Calu3 (cell line): ENCODE measurements around the gene NLGN1. TPM values are rescaled to one million over a fixed set of nuclear protein-coding genes. Genes with fewer than 3 reads are reported as not detected.

Experiments used
- BruUV-seq: library from RNA; stranded (reverse); fragments of 400-500 nt; replicated peaks from 2 replicates; lab custom pipeline; 2021; lab: Mats Ljungman, UMichigan
- CTCF ChIA-PET: fragments of 300-600 bp; sonication (Branson Sonifier 250); formaldehyde crosslinking; loops from one replicate; lab custom pipeline; 2022; ENCODE audit warnings: antibody characterized with exemption; lab: Charles Lee
- DNase-seq: peaks from one replicate; pipeline ENCODE4 v3.0.0; 2022
- H3K27ac Mint-ChIP-seq: one replicate; pipeline ENCODE4 v1.8.0; 2022; ENCODE audit warnings: mixed read lengths; ENCODE audit not compliant: unreplicated experiment
- H3K27me3 Mint-ChIP-seq: one replicate; pipeline ENCODE4 v1.8.0; 2022; ENCODE audit warnings: mixed read lengths; ENCODE audit not compliant: unreplicated experiment
- H3K36me3 Mint-ChIP-seq: one replicate; pipeline ENCODE4 v1.8.0; 2022; ENCODE audit warnings: mild to moderate bottlenecking, moderate library complexity, mixed read lengths; ENCODE audit not compliant: insufficient read depth, unreplicated experiment
- H3K4me1 Mint-ChIP-seq: one replicate; pipeline ENCODE4 v1.8.0; 2022; ENCODE audit warnings: mild to moderate bottlenecking, low read depth, mixed read lengths; ENCODE audit not compliant: unreplicated experiment
- H3K4me3 Mint-ChIP-seq: one replicate; pipeline ENCODE4 v1.8.0; 2022; ENCODE audit warnings: mild to moderate bottlenecking, low read depth, moderate library complexity, mixed read lengths; ENCODE audit not compliant: unreplicated experiment
- H3K9me3 Mint-ChIP-seq: one replicate; pipeline ENCODE4 v1.8.0; 2022; ENCODE audit warnings: low read depth, mixed read lengths; ENCODE audit not compliant: unreplicated experiment
- intact Hi-C: fragments of 100-400 bp; cut with micrococcal nuclease; formaldehyde crosslinking; loops from one replicate; pipeline ENCODE4 v1.10.0; 2022; ENCODE audit not compliant: unreplicated experiment
- total RNA-seq: library from RNA; stranded (reverse); gene quantifications from 2 replicates; pipeline ENCODE4 v1.2.3, GENCODE V29; 2022
- TF ChIP-seq, protein P1 (sequence below): fragments of 200-600 bp; IDR thresholded peaks from one replicate; pipeline ENCODE4 v1.8.0; 2022; ENCODE audit warnings: antibody characterized with exemption; ENCODE audit not compliant: unreplicated experiment

Gene NLGN1
- total RNA-seq, 1 experiment from 2014 or later: 2.6 TPM

- TF ChIP-seq, protein P1, sequence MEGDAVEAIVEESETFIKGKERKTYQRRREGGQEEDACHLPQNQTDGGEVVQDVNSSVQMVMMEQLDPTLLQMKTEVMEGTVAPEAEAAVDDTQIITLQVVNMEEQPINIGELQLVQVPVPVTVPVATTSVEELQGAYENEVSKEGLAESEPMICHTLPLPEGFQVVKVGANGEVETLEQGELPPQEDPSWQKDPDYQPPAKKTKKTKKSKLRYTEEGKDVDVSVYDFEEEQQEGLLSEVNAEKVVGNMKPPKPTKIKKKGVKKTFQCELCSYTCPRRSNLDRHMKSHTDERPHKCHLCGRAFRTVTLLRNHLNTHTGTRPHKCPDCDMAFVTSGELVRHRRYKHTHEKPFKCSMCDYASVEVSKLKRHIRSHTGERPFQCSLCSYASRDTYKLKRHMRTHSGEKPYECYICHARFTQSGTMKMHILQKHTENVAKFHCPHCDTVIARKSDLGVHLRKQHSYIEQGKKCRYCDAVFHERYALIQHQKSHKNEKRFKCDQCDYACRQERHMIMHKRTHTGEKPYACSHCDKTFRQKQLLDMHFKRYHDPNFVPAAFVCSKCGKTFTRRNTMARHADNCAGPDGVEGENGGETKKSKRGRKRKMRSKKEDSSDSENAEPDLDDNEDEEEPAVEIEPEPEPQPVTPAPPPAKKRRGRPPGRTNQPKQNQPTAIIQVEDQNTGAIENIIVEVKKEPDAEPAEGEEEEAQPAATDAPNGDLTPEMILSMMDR: no peak
- H3K27ac Mint-ChIP-seq: no peak overlapping the region
- DNase-seq: no peak
- peaks cover 2% of the 10 kb centered on the region for H3K9me3 Mint-ChIP-seq
- H3K36me3 Mint-ChIP-seq: no peaks in the 10 kb centered on the region
- intact Hi-C loops: no loop called here
- H3K4me1 Mint-ChIP-seq: no peaks in the 10 kb centered on the region
- BruUV-seq: no TSS peak
- H3K27me3 Mint-ChIP-seq: no peaks in the 10 kb centered on the region
- no peak overlapping the region for H3K4me3 Mint-ChIP-seq
- CTCF ChIA-PET: no interaction called here
These were observed 31.5 kb downstream of the NLGN1 start for GRCh38 chr3:173429076-173429475.

DNA sequence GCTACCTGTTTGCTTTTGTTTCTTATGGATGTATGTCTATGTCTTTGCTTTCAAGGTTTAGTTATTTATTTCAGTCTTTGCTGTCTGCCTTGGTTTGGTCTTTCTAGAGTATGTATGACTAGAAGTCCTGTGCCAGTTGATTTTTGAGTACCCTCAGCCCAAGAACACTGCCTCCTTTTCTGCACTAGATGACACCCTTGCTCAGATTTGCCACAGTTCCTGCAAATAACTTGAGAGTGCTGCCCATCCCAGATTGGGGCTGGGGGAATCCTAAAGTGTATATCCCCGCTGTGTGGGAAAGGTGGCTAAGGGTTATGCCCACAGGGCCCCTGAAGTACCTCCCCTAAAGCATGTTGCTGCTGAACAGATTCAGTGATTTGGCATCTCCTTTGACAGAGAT, 32.0 kb downstream of the NLGN1 start:
- no peak for DNase-seq
- H3K27ac Mint-ChIP-seq: no peak overlapping the region
- no peak overlapping the region for H3K4me3 Mint-ChIP-seq
- TF ChIP-seq, protein P1: no peak
- CTCF ChIA-PET: no interaction called here
- H3K4me1 Mint-ChIP-seq: no peaks in the 10 kb centered on the region
- H3K9me3 Mint-ChIP-seq: peaks cover 2% of the 10 kb centered on the region
- BruUV-seq: no TSS peak
- H3K36me3 Mint-ChIP-seq: no peaks in the 10 kb centered on the region
- intact Hi-C loops: no loop called here
- no peaks in the 10 kb centered on the region for H3K27me3 Mint-ChIP-seq

DNA sequence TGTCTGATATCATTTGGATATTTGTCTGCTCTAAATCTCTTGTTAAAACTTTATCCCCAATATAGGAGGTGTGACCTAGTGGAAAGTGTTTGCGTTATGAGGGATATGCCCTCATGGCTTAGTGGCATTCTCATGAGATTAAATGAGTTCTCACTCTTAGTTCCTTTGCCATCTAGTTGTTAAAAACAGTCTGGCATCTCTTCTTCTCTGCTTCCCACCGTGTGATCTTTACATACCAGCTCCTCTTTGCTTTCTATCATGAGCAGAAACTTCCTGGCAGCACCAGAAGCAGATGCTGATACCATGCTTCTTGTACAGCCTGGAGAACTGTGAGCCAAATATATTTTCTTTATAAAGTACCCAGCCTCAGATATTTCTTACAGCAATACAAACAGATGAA, 33.0 kb downstream of the NLGN1 start:
- H3K4me3 Mint-ChIP-seq: no peak overlapping the region
- no peak for DNase-seq
- no TSS peak for BruUV-seq
- H3K4me1 Mint-ChIP-seq: no peaks in the 10 kb centered on the region
- intact Hi-C loops: no loop called here
- CTCF ChIA-PET: no interaction called here
- H3K27ac Mint-ChIP-seq: no peak overlapping the region
- TF ChIP-seq, protein P1: no peak
- H3K27me3 Mint-ChIP-seq: no peaks in the 10 kb centered on the region
- H3K36me3 Mint-ChIP-seq: no peaks in the 10 kb centered on the region
- H3K9me3 Mint-ChIP-seq: no peaks in the 10 kb centered on the region

GRCh38 chr3:173439004-173439403, 41.5 kb downstream of the NLGN1 start:
- Mint-ChIP-seq H3K27ac (no peak overlapping the region), H3K4me3 (no peak overlapping the region), H3K36me3 (no peaks in the 10 kb centered on the region), H3K4me1 (no peaks in the 10 kb centered on the region), H3K9me3 (peaks cover 3% of the 10 kb centered on the region), H3K27me3 (no peaks in the 10 kb centered on the region)
- DNase-seq: no peak
- BruUV-seq: no TSS peak
- intact Hi-C loops: no loop called here
- TF ChIP-seq, protein P1: no peak
- CTCF ChIA-PET: no interaction called here
